Transverse colon (tissue), 4 donors: ENCODE measurements around the gene VSX2. TPM values are rescaled to one million over a fixed set of nuclear protein-coding genes. Genes with fewer than 3 reads are reported as not detected.

ENCODE experiments used
- DNase-seq: peaks from one replicate; pipeline ENCODE4 v3.0.0-alpha.2; 2019
- H3K27ac ChIP-seq, 4 donors: fragments of 200-600 bp; sonication (generic); 2 replicates each; pipeline ENCODE4 v1.5.1; 2016 to 2018; ENCODE audit warnings: inconsistent platforms in 4 of 4
- H3K27me3 ChIP-seq: fragments of 200-600 bp; sonication (generic); 2 replicates; pipeline ENCODE4 v1.5.1; 2017; ENCODE audit warnings: inconsistent platforms
- H3K36me3 ChIP-seq, 4 donors: fragments of 200-600 bp; sonication (generic); 2 replicates each; pipeline ENCODE4 v1.5.1; 2017 to 2019; ENCODE audit warnings: inconsistent platforms in 4 of 4
- H3K4me1 ChIP-seq, 4 donors: fragments of 200-600 bp; sonication (generic); 2 replicates each; pipeline ENCODE4 v1.5.1; 2017 to 2020; ENCODE audit warnings: inconsistent platforms in 4 of 4
- H3K4me3 ChIP-seq, 4 donors: fragments of 200-600 bp; sonication (generic); 1 replicate in 1 of 4; 2 replicates in 3 of 4; pipeline versions ENCODE4 v1.5.1 to v1.6.1; 2017 to 2019; ENCODE audit warnings: inconsistent platforms in 4 of 4
- H3K9me3 ChIP-seq, 2 donors: fragments of 200-600 bp; sonication (generic); 2 replicates each; pipeline ENCODE4 v1.5.1; 2017 to 2019; ENCODE audit warnings: inconsistent platforms in 2 of 2
- CTCF ChIP-seq, 5 experiments: fragments of 200-600 bp in 3 of 5; fragments of 450-650 bp in 2 of 5; sonication (generic) in 3 of 5; IDR thresholded peaks; 1 replicate in 2 of 5; 2 replicates in 3 of 5; pipeline ENCODE4 v1.5.1; 2016 to 2017; ENCODE audit warnings: antibody characterized with exemption in 5 of 5, inconsistent platforms in 3 of 5, mild to moderate bottlenecking in 2 of 5, moderate library complexity in 1 of 5
- EP300 ChIP-seq: sonication (generic); formaldehyde crosslinking; IDR thresholded peaks from one replicate; pipeline ENCODE4 v1.6.1; 2017; ENCODE audit warnings: antibody characterized with exemption, low read depth
- POLR2A ChIP-seq: fragments of 450-650 bp; IDR thresholded peaks from one replicate; pipeline ENCODE4 v1.6.1; 2016; ENCODE audit warnings: antibody characterized with exemption, mild to moderate bottlenecking, moderate library complexity
- POLR2AphosphoS5 ChIP-seq, 3 donors: sonication (generic); formaldehyde crosslinking; IDR thresholded peaks; one replicate each; pipeline ENCODE4 v1.6.1; 2016; ENCODE audit warnings: antibody characterized with exemption in 3 of 3
- WGBS, 2 donors: methylation state at CpG; one replicate each; pipeline ENCODE4 v1.1.5; 2018; ENCODE audit warnings: low coverage in 1 of 2; 5-methylcytosine and 5-hydroxymethylcytosine counted together
- in situ Hi-C, 4 donors: fragments of 200-750 bp; cut with MboI; loops; one replicate each; pipeline versions ENCODE4 v1.15.0 to v1.15.1; 2017; ENCODE audit warnings: low sequenced_read_pairs in 3 of 4, low pct_ligation_motif_present in 1 of 4, low pct_unique_long_range_greater_than_20kb in 1 of 4
- intact Hi-C: fragments of 100-400 bp; cut with DNase I; formaldehyde crosslinking; loops from one replicate; pipeline ENCODE4 v1.15.1; 2023; ENCODE audit warnings: low total_unique reads
- total RNA-seq, 4 donors: library from RNA; depleted of rRNA; stranded (reverse); fragments of >200 nt; gene quantifications; one replicate each; pipeline ENCODE4 v1.1.0, GENCODE V29; 2016

The VSX2 gene
- total RNA-seq, 4 donors from 2014 or later = not detected

- TF ChIP-seq CTCF (IDR thresholded peaks at IDR 0.05) (no peak), EP300 (no peak), POLR2AphosphoS5 (IDR thresholded peaks at IDR 0.05) (no peak), POLR2A (no peak)
- peaks cover 0 to 7% (median 4%) of the 10 kb centered on the region in 4 donors for H3K4me1 ChIP-seq
- H3K27ac ChIP-seq = no peak overlapping the region
- 60 to 65% methylated on average over 2 to 13 of the region's 13 CpGs for WGBS, 2 donors
- intact Hi-C loops (no loop called here), in situ Hi-C loops (no loop called here)
- H3K27me3 ChIP-seq = peaks cover 49% of the 10 kb centered on the region
- H3K36me3 ChIP-seq = no peaks in the 10 kb centered on the region
- DNase-seq = no peak
- no peak overlapping the region for H3K4me3 ChIP-seq
- no peaks in the 10 kb centered on the region for H3K9me3 ChIP-seq
These were observed 19.7 kb upstream of the VSX2 start for GRCh38 chr14:74219277-74220205.

- Histone ChIP-seq H3K4me1 (peaks cover 0 to 7% (median 4%) of the 10 kb centered on the region in 4 donors), H3K4me3 (no peak overlapping the region), H3K27me3 (peaks cover 58% of the 10 kb centered on the region), H3K36me3 (no peaks in the 10 kb centered on the region), H3K27ac (no peak overlapping the region), H3K9me3 (no peaks in the 10 kb centered on the region)
- intact Hi-C loops = no loop called here
- TF ChIP-seq EP300 = no peak
- TF ChIP-seq POLR2A = no peak
- TF ChIP-seq CTCF (IDR thresholded peaks at IDR 0.05) = no peak
- TF ChIP-seq POLR2AphosphoS5 (IDR thresholded peaks at IDR 0.05) = no peak
- in situ Hi-C loops = no loop called here
- no peak for DNase-seq
- WGBS, 2 donors = 90% methylated on average over 6 of the region's 6 CpGs; no CpG with 5 or more reads in 1 of the 2 donors
These were observed 18.3 kb upstream of the VSX2 start for GRCh38 chr14:74220991-74221390.

- peaks cover 55% of the 10 kb centered on the region for H3K27me3 ChIP-seq
- peaks cover 0 to 7% (median 4%) of the 10 kb centered on the region in 4 donors for H3K4me1 ChIP-seq
- no peak for DNase-seq
- in situ Hi-C loops (no loop called here), intact Hi-C loops (no loop called here)
- H3K9me3 ChIP-seq = no peaks in the 10 kb centered on the region
- WGBS, 2 donors = 90% methylated on average over 7 of the region's 7 CpGs; no CpG with 5 or more reads in 1 of the 2 donors
- H3K36me3 ChIP-seq = no peaks in the 10 kb centered on the region
- H3K27ac ChIP-seq = no peak overlapping the region
- H3K4me3 ChIP-seq = no peak overlapping the region
- TF ChIP-seq CTCF (IDR thresholded peaks at IDR 0.05) (no peak), EP300 (no peak), POLR2A (no peak), POLR2AphosphoS5 (IDR thresholded peaks at IDR 0.05) (no peak)
These were observed 17.5 kb upstream of the VSX2 start for GRCh38 chr14:74221741-74222140.

GRCh38 chr14:74223016-74223415 is 16.2 kb upstream of the VSX2 start:
- TF ChIP-seq POLR2AphosphoS5 (IDR thresholded peaks at IDR 0.05) (no peak), CTCF (IDR thresholded peaks at IDR 0.05) (no peak), EP300 (no peak), POLR2A (no peak)
- intact Hi-C loops (no loop called here), in situ Hi-C loops (no loop called here)
- DNase-seq = no peak
- WGBS, 2 donors = 60 to 82% methylated on average over 2 to 6 of the region's 6 CpGs
- H3K4me3 ChIP-seq = no peak overlapping the region
- H3K4me1 ChIP-seq = no peaks in the 10 kb centered on the region
- no peak overlapping the region for H3K27ac ChIP-seq
- H3K36me3 ChIP-seq = no peaks in the 10 kb centered on the region
- H3K27me3 ChIP-seq = peaks cover 47% of the 10 kb centered on the region
- no peaks in the 10 kb centered on the region for H3K9me3 ChIP-seq
